Measurements from ENCODE around the gene FUT3. TPM values are rescaled to one million over a fixed set of nuclear protein-coding genes. Genes with fewer than 3 reads are reported as not detected.

The FUT3 gene
- total RNA-seq, 1 experiment from 2014 or later, result 23.9 TPM

DNA sequence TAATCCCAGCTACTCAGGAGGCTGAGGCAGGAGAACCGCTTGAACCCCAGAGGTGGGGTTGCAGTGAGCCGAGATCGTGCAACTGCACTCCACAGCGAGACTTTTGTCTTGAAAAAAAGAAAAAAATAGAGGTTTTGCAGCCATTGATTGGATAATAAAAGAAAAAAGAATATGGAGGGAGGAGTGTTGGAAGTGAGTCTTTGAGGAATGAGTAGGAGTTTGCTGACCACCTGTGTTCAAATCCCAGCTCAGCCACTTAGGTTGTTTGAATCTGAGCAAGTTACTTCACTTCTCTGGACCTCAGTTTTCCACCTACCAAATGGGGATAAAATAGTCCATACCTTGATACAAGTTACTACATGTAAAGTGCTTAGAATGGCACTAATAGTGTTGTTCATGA, 40.1 kb downstream of the FUT3 start:
- no peaks in the 10 kb centered on the region for H3K36me3 ChIP-seq
- H3K27me3 ChIP-seq, result no peaks in the 10 kb centered on the region
- H3K9me3 ChIP-seq (replicated peaks), result no peaks in the 10 kb centered on the region
- no peak overlapping the region for H3K27ac ChIP-seq
- no peak overlapping the region for H3K4me3 ChIP-seq
- DNase-seq, result no peak
- peaks cover 5% of the 10 kb centered on the region; the same call in 1 of the 2 replicates for H3K4me1 ChIP-seq

DNA sequence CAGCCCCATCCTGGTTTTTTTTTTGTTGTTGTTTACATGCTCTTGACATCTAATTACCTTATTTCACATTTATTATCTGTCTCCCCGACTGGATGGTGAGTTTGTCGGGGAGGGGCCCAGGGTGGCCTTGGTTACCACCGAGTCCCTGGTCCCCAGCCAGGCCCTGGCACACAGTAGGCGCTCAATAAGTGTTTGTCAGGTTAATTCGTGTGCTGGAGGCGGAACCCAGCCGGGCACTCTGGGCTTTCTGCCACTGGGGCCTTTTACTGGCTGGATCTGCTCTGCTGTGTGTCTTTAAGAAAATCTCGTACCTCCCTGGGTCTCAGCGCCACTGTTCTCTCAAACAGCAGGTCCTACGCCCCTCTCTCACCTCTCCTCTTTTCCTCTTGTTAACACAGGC, 41.8 kb downstream of the FUT3 start:
- Histone ChIP-seq H3K27me3 (no peaks in the 10 kb centered on the region), H3K27ac (no peak overlapping the region), H3K36me3 (no peaks in the 10 kb centered on the region), H3K4me1 (peaks cover 7% of the 10 kb centered on the region), H3K9me3 (replicated peaks) (no peaks in the 10 kb centered on the region), H3K4me3 (no peak overlapping the region)
- DNase-seq, result no peak

DNA sequence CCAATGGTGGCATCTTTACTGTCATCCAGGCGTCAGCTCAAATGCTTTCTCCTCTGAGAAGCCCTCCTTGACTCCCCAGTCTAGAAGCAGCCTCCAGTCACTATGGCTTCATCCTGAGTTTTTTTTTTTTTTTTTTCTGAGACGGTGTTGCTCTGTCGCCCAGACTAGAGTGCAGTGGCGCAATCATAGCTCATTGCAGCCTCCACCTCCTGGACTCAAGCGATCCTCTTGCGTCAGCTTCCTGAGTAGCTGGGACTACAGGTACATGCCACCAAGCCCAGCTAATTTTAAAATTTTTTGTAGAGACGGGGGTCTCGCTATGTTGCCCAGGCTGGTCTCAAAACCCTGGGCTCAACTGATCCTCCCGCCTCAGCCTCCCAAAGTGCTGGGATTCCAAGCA, 42.2 kb downstream of the FUT3 start:
- Histone ChIP-seq H3K4me3 (no peak overlapping the region), H3K4me1 (peaks cover 10% of the 10 kb centered on the region), H3K27me3 (no peaks in the 10 kb centered on the region), H3K9me3 (replicated peaks) (no peaks in the 10 kb centered on the region), H3K36me3 (no peaks in the 10 kb centered on the region), H3K27ac (no peak overlapping the region)
- DNase-seq, result no peak

DNA sequence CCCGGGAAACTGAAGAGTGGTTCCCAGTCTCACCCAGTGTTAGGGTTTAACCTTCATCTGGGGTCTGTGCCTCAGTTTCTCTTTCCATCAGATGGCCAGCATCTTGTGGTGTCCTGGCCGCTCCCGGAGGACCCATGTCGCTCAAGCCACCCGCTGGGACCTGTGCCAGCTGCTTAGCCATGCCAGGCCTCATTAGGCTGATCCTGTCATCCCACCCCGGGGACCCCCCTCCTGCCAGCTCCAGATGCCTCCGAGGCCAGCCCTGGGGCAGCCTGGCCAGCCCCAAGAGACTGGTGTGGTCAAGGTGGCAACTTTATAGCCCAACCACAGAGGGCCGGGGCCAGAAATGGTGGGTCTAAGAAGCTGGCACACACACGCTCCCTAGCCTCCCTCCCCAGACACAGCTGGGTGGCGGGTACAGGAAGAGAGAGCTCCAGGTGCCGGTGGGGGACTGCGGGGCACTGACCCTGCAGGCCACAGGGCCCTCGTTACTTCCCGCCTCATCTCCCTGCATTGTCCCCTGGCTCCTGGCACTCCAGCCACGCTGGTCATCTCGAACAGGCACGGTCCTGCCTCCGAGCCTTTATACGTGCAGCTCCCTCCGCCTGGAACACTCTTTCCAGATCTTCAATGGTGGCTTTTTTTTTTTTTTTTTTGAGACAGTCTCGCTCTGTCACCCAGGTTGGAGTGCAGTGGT, 43.0 kb downstream of the FUT3 start:
- Histone ChIP-seq H3K4me3 (no peak overlapping the region), H3K4me1 (peaks cover 14% of the 10 kb centered on the region), H3K27ac (no peak overlapping the region), H3K27me3 (no peaks in the 10 kb centered on the region), H3K36me3 (no peaks in the 10 kb centered on the region), H3K9me3 (replicated peaks) (no peaks in the 10 kb centered on the region)
- no peak for DNase-seq

DNA sequence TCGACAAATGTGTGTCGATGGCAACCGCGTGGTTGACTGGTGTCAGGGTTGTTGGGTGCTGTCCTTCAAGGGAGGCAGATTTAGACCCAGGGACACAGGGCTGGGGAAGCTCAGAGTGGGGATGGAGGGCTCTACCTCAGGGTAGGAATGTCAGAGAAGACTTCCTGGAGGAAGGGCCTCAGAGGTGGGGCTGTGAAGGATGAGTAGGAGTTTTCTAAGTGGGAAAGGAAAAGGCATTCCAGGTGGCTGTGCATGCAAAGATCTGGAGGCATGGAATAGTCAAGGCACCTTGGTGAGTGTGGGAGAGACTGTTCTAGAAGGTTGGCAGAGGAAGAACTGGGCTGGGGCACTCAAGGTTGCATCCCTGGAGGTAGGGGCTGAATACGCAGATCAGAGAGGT, 44.3 kb downstream of the FUT3 start:
- no peaks in the 10 kb centered on the region for H3K36me3 ChIP-seq
- no peaks in the 10 kb centered on the region for H3K9me3 ChIP-seq (replicated peaks)
- peaks cover 14% of the 10 kb centered on the region for H3K4me1 ChIP-seq
- H3K27ac ChIP-seq, result no peak overlapping the region
- H3K27me3 ChIP-seq, result no peaks in the 10 kb centered on the region
- H3K4me3 ChIP-seq, result no peak overlapping the region
- no peak for DNase-seq

DNA sequence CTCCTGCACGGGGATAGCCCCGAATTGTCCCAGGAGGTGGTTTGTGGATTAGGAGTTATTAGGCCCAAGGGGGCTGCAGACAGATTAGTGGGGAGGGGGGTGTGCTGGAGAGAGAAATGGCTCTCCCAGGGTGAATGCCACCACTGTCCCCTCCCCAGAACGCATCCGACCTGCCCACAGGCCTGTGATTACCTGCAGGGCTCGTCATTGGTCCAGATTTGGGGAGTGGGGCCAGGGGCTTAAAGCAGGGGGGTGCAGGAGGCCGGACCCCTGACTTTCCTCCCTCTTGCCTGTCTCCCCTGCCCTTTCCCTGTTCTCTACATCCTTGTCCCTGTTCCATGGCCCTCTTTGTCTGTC, 45.1 kb downstream of the FUT3 start:
- peak overlapping the region; percentile 5; the same call in 1 of the 2 replicates for H3K27ac ChIP-seq
- H3K4me3 ChIP-seq, result peak overlapping the region; percentile 61
- H3K4me1 ChIP-seq, result peaks cover 15% of the 10 kb centered on the region
- H3K9me3 ChIP-seq (replicated peaks), result no peaks in the 10 kb centered on the region
- no peak for DNase-seq
- H3K36me3 ChIP-seq, result no peaks in the 10 kb centered on the region
- H3K27me3 ChIP-seq, result no peaks in the 10 kb centered on the region

DNA sequence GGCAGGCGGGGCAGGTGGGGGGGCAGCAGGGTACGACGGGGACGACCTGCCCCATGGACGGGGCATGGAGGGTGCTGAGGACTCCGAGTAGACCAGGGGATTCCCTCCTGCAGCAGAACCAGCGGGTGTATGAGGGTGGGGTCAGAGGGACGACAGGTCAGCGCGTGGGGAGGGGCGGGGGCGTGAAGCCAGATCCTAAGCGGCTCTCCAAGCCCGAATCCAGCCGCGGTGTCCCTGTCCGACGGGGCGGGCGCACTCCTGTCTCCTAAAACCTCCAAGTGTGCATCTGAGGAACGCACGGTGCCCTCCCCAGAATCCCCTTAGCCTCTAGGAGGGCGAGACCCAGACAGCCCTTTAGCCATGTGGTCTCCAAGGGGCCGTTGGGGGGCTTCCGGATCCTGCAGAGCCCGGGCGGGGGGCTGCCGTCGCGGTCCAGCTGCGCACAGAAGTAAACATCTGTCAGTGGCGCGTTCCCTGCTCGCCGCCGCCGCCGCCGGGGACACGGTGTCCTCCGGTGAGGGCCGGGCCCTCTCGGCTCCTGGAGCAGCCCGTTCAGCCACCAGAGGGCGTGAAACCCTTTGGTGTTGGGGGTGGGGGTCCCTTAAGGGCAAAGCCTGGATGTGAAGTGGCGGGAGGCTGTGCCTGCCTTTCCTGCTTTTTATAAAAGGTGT, 45.7 kb downstream of the FUT3 start:
- Histone ChIP-seq H3K27me3 (no peaks in the 10 kb centered on the region), H3K27ac (peak overlapping the region; percentile 5; the same call in 1 of the 2 replicates), H3K4me3 (peak overlapping the region; percentile 61), H3K9me3 (replicated peaks) (no peaks in the 10 kb centered on the region), H3K36me3 (no peaks in the 10 kb centered on the region), H3K4me1 (peaks cover 20% of the 10 kb centered on the region)
- peak; percentile 88 to 90 for DNase-seq

DNA sequence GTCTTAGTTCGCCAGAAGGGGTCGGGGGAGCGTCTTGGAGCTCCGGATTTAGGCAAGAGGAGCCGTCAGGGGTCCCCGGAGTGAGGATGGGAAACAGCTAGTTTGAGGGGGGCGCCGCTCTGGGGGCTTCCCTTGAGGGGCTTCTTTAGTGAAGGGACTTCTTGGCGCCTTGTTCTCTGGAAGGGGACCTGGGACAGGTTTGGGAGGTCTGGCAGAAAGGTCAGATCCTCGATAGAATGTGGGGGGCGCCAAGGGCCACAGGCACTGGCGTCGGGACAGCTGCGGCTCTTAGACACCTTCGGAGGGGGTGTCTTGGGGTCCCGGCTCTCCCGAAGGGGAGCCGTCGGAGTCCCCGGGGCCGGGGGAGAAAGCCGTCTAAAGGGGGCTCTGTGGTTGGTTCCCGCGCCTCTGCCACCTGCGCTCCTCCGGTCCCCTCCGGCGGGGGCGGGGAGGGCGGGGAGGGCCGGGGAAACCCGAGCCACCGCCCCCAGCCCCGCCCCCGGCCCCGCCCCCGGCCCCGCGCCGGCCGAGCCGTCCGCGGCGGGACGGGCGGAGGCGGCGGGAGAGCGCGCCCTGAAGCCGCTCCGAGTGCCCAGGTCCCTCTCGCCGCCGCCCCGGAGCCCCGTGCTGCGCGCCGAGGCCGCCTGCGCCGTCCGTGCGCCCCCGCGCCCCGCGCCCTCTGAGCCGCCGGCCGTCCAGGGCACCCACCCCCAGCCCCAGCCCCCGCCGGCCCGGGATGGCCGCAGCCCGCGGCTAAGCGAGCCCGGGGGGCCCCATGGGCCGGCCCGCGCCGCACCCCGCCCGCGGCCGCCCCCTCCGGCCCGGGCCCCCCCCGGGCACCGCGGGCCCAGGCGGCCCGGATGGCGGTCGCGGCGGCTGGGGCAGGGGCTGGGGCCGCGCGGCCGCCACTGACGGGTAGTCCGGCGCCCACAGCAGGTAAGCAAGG, 46.5 kb downstream of the FUT3 start, which contains the start of gene NRTN:
Gene NRTN, plus strand, starts transcription at position 552 of the 946 bp plus-strand sequence. CDS start 19,099 bp downstream, outside the sequence.
- DNase-seq, result peak; percentile 62 to 73
- Histone ChIP-seq H3K27ac (peak within 1 kb of the TSS; percentile 5; the same call in 1 of the 2 replicates), H3K27me3 (no peaks in the 10 kb centered on the region), H3K36me3 (no peaks in the 10 kb centered on the region), H3K4me3 (peak within 1 kb of the TSS; percentile 61), H3K4me1 (peaks cover 28% of the 10 kb centered on the region), H3K9me3 (replicated peaks) (no peaks in the 10 kb centered on the region)

DNA sequence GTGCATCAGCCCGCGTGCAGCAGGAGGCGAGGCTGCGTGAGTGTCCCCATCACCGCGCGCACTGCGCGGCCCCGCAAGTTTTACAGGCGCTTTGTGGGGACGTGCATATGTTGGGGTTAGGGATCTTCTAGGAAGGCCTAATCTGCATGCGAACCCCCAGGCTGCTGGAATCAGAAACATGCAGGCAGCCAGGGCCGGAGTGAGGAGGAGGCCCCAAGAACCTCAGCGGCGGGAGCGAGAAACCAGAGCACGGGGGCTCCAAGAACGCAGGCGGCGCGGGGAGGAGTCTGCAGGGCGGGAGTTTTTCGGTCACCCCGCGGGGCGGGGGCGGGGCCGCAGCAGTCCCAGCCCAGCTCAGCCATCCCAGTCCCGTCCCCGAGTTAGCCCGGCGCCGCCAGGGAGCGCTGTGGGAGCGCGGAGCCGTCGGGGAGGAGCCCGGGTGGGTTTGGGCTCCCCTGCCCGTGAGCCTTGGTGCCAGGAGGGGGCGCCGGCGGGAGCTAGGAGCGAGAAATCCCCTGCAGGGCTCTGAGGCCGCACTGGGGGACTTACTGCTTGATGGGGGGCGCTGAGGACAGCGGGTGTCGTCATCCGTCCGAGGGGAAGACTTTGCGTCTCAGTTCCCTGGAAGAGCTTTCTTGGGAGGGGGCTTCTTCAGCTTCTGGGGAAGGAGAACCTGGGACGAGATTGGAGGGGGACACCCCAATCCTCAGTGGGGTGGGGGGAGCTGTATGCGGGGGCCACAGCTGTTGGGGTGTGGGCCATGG, 47.3 kb downstream of the FUT3 start:
- peak overlapping the region; percentile 48 for H3K4me3 ChIP-seq
- peaks cover 36% of the 10 kb centered on the region for H3K4me1 ChIP-seq
- H3K27me3 ChIP-seq, result no peaks in the 10 kb centered on the region
- no peaks in the 10 kb centered on the region for H3K9me3 ChIP-seq (replicated peaks)
- no peaks in the 10 kb centered on the region for H3K36me3 ChIP-seq
- H3K27ac ChIP-seq, result peak overlapping the region; percentile 4; the same call in 1 of the 2 replicates
- DNase-seq, result peak; percentile 95 to 97

DNA sequence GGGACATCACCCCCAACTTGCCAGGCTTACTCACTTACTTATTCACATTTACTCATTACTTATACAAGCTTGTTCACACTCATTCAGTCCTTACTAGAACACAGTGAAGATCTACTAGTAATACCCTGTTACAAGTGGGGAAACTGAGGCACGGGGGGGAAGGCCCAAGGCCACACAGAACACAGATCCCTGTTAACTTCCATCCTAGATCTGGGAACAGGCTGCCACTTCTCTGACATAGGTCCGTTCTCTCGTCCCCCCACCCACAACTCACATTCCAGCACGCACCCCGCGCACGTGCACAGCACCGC, 47.9 kb downstream of the FUT3 start:
- H3K27me3 ChIP-seq, result no peaks in the 10 kb centered on the region
- no peak overlapping the region for H3K27ac ChIP-seq
- H3K4me1 ChIP-seq, result peaks cover 40% of the 10 kb centered on the region

DNA sequence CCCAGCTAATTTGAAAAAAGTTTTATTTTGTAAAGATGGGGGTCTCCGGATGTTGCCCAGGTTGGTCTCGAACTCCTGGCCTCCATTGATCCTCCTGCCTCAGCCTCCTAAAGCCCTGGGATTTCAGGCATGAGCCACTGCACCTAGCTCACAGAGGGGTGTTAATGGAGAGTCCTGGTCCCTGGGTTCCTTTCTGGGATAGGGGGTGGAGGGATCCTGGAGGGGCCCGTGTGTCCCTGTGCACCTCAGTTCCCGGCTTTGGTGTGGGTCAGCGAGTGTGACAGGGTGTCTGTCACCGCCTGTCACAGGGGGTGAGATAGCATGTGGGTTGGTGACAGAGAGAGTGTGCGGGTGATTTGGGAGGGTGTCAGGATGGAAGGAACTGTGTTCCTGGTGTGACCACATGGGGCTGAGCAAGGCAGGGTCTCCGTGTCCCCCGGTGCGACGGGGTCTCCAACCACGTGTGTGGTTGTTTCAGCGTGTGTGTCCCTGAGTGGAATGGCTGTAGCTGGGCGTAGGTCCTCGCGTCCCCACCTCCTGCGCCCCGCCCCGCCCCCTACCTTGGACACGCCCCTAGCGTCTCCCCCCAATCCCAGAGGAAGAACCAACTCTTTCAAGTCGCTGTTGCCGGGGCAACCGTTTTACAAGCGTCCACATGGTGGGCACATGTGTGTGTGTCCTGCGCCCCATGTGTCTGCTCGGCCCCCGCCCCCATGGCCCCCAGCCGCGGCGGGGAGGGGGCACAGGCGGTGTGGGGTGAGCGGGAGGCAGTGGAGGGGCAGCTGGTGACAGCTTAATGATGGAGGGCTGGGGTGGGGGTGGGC, 49.2 kb downstream of the FUT3 start:
- Histone ChIP-seq H3K4me1 (peaks cover 40% of the 10 kb centered on the region), H3K27me3 (no peaks in the 10 kb centered on the region), H3K4me3 (no peak overlapping the region), H3K27ac (no peak overlapping the region), H3K36me3 (no peaks in the 10 kb centered on the region), H3K9me3 (replicated peaks) (no peaks in the 10 kb centered on the region)
- DNase-seq, result peak; percentile 83 to 86

More for the DNA sequence above, 47.9 kb downstream of the FUT3 start:
- Histone ChIP-seq H3K36me3 (no peaks in the 10 kb centered on the region), H3K4me3 (peak overlapping the region; percentile 21; the same call in 1 of the 2 replicates), H3K9me3 (replicated peaks) (no peaks in the 10 kb centered on the region)
- DNase-seq, result no peak

DNA sequence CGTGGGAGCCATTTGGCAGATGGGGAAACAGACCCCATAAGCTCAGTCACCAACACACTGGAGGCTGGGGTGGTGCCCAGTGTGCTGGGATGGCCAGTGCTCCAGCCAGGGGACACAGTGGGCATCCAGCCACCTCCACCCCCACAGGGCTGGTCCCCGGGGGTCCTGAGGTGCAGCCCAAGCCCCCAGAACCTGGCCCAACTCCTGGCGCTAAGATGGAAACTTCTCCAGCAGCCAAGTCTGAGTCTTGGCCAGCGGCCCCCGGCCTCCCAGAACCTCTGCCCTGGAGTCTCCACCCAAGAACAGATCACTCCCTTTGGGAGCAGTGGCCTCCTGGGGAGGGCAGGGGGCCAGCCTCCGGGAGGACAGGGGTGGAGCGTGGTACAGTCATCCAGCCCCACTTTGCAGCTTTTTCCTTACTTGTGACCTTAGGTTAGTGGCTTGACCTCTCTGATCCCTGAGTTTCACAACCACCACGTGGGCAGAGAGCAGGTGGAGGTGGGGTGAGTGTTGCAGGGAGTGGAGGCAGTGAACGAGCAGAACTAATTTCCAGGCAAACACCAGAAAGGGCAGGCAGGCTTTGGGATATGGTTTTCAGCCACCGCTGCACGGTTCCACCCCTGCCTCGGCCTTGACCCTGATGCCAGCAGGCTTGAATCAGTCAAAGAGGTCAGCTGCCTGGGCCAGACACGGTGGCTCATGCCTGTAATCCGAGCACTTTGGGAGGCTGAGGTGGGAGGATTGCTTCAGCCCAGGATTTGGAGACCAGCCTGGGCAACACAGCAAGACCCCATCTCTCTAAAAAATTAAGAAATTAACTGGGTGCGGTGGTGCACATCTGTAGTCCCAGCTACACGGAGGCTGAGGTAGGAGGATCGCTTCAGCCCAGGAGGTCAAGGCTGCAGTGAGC, 50.6 kb downstream of the FUT3 start:
- Histone ChIP-seq H3K27me3 (no peaks in the 10 kb centered on the region), H3K4me1 (peaks cover 35% of the 10 kb centered on the region)

More for the DNA sequence above, 50.6 kb downstream of the FUT3 start:
- Histone ChIP-seq H3K36me3 (no peaks in the 10 kb centered on the region), H3K27ac (no peak overlapping the region), H3K4me3 (no peak overlapping the region), H3K9me3 (replicated peaks) (no peaks in the 10 kb centered on the region)
- DNase-seq, result peak in 1 of 2 experiments; percentile 42

Measured in SJCRH30 (cell line).